ENCODE results near the gene OGDH. TPM values are rescaled to one million over a fixed set of nuclear protein-coding genes. Genes with fewer than 3 reads are reported as not detected.
A peak's percentile ranks its signal among the peaks of the same experiment; 100 is the strongest.

The OGDH gene
- total and polyA plus RNA-seq, 4 donors: 39.0 to 142 (median 59.9) TPM

GRCh38 chr7:44629829-44630522 lies 23.5 kb downstream of the OGDH start:
- H3K4me3 ChIP-seq: no peak overlapping the region
- ATAC-seq (ENCODE audit: insufficient read depth, low FRiP score) (peak; percentile 38), DNase-seq (peak in 2 of 3 donors; percentile 26 to 58)
- no peak overlapping the region for H3K9ac ChIP-seq (ENCODE audit: insufficient read depth in 1 of 2, low read length in 2 of 2)
- no peaks in the 10 kb centered on the region for H3K9me3 ChIP-seq (ENCODE audit: control insufficient read depth in 4 of 4, insufficient read depth in 3 of 4, low read length in 3 of 4)
- peaks cover 3 to 17% (median 10%) of the 10 kb centered on the region in 4 donors for H3K36me3 ChIP-seq (ENCODE audit: control insufficient read depth in 4 of 4, insufficient read depth in 4 of 4, low read length in 4 of 4)
- H3K4me1 ChIP-seq (ENCODE audit: control insufficient read depth in 5 of 5, insufficient read depth in 5 of 5, low read length in 5 of 5): peaks cover 17 to 41% (median 28%) of the 10 kb centered on the region in 5 donors
- H3K27ac ChIP-seq (ENCODE audit: low read depth in 1 of 2, low read length in 1 of 2): peak overlapping the region; percentile 26 to 72
- no peaks in the 10 kb centered on the region for H3K27me3 ChIP-seq (ENCODE audit: control insufficient read depth in 3 of 3, insufficient read depth in 3 of 3, low read length in 2 of 3)
- WGBS, 2 donors: 42 to 67% methylated on average over 13 of the region's 13 CpGs
- no peak for TF ChIP-seq CTCF (IDR thresholded peaks at IDR 0.05; ENCODE audit: control extremely low read depth, extremely low read depth)

GRCh38 chr7:44630792-44631457 lies 24.5 kb downstream of the OGDH start:
- 56 to 58% methylated on average over 11 of the region's 11 CpGs for WGBS, 2 donors
- Histone ChIP-seq H3K36me3 (ENCODE audit: control insufficient read depth in 4 of 4, insufficient read depth in 4 of 4, low read length in 4 of 4) (peaks cover 3 to 8% (median 5%) of the 10 kb centered on the region in 4 donors), H3K27ac (ENCODE audit: low read depth in 1 of 2, low read length in 1 of 2) (peak overlapping the region; percentile 11 to 54), H3K9me3 (ENCODE audit: control insufficient read depth in 4 of 4, insufficient read depth in 3 of 4, low read length in 3 of 4) (no peaks in the 10 kb centered on the region), H3K9ac (ENCODE audit: insufficient read depth in 1 of 2, low read length in 2 of 2) (no peak overlapping the region), H3K27me3 (ENCODE audit: control insufficient read depth in 3 of 3, insufficient read depth in 3 of 3, low read length in 2 of 3) (no peaks in the 10 kb centered on the region), H3K4me3 (no peak overlapping the region), H3K4me1 (ENCODE audit: control insufficient read depth in 5 of 5, insufficient read depth in 5 of 5, low read length in 5 of 5) (peaks cover 17 to 43% (median 25%) of the 10 kb centered on the region in 5 donors)
- no peak for TF ChIP-seq CTCF (IDR thresholded peaks at IDR 0.05; ENCODE audit: control extremely low read depth, extremely low read depth)
- DNase-seq (no peak), ATAC-seq (ENCODE audit: insufficient read depth, low FRiP score) (no peak)

GRCh38 chr7:44631458-44632115 lies 25.2 kb downstream of the OGDH start:
- Histone ChIP-seq H3K36me3 (ENCODE audit: control insufficient read depth in 4 of 4, insufficient read depth in 4 of 4, low read length in 4 of 4) (peaks cover 0 to 4% (median under 1%) of the 10 kb centered on the region in 4 donors), H3K27ac (ENCODE audit: low read depth in 1 of 2, low read length in 1 of 2) (peak overlapping the region; percentile 11 to 72), H3K9ac (ENCODE audit: insufficient read depth in 1 of 2, low read length in 2 of 2) (no peak overlapping the region), H3K4me1 (ENCODE audit: control insufficient read depth in 5 of 5, insufficient read depth in 5 of 5, low read length in 5 of 5) (peaks cover 17 to 41% (median 19%) of the 10 kb centered on the region in 5 donors), H3K9me3 (ENCODE audit: control insufficient read depth in 4 of 4, insufficient read depth in 3 of 4, low read length in 3 of 4) (no peaks in the 10 kb centered on the region), H3K4me3 (no peak overlapping the region), H3K27me3 (ENCODE audit: control insufficient read depth in 3 of 3, insufficient read depth in 3 of 3, low read length in 2 of 3) (no peaks in the 10 kb centered on the region)
- 24 to 39% methylated on average over 6 of the region's 6 CpGs for WGBS, 2 donors
- DNase-seq (peak in 2 of 3 donors; percentile 46 to 62), ATAC-seq (ENCODE audit: insufficient read depth, low FRiP score) (no peak)
- TF ChIP-seq CTCF (IDR thresholded peaks at IDR 0.05; ENCODE audit: control extremely low read depth, extremely low read depth): no peak
